Hypothalamus (tissue), 51 donors: ENCODE data around the gene AKT3.
A peak's percentile ranks its signal among the peaks of the same experiment; 100 is the strongest.
"Not testable (repeated sequence)": the region's sequence is repeated elsewhere in the genome, so short reads cannot be mapped to it uniquely, and the experiment has no call there.

Source experiments
- DNase-seq, 51 donors: peaks; one replicate each; lab custom pipeline; 2025; lab: John Stamatoyannopoulos, UW

The AKT3 gene

GRCh38 chr1:243639027-243639658 is 210.9 kb downstream of the AKT3 start:
- no peak for DNase-seq

- DNase-seq, result no peak
These were observed 211.9 kb downstream of the AKT3 start for GRCh38 chr1:243638186-243638585.

GRCh38 chr1:243628476-243628907 is 221.6 kb downstream of the AKT3 start:
- DNase-seq, result no peak

DNA sequence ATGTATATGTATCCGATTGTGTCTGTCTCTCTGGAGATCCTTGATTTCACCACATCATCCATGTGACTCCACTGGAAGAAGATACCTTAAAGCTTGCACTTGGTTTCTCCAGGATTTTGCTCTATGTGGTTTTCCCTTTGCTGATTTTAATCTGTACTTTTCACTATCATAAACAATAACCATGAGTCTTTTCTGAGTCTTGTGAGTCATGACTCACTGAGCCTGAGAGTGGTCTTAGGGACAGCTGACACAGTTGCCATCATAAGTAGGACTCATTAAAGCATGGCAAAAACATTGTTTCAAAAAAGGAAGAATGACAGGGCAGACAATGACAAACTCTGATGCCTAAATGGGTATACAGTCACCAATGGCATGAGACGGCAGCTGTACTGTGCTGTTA is 226.2 kb downstream of the AKT3 start:
- no peak for DNase-seq

DNA sequence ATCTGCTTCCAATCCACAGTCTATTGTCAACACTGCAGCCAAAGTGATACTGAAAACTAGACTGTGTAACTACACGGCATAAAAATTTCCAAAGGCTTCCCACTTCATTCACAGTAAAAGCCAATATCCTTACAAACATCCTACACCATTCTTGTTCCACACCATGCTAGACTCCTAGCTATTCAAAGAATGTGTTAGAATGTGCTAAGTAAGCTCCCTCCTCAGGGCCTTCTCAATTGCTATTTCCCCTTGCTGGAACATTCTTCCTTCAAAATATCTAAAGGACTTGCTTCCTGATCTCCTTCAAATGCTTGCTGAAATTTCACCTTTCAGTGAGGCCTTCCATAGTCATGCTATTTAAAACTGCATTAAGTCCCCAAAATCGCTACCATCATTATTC is 228.1 kb downstream of the AKT3 start:
- DNase-seq, result no peak

DNA sequence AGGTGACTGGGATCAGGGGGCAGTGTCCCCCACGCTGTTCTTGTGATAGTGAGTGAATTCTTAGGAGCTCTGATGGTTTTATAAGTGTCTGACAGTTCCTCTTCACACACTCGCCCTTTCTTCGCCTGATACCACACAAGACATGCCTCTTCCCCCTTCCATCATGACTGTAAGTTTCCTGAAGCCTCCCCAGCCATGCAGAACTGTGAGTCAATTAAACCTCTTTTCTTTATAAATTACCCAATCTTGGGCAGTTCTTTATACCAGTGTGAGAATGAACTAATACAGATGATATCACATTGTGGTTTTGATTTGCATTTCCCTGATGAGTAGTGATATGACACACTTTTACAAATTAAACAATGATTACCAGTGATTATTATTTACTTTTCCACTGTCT is 229.9 kb downstream of the AKT3 start:
- DNase-seq, result no peak

- DNase-seq, result no peak
These were observed 240.3 kb downstream of the AKT3 start for GRCh38 chr1:243609698-243610097.

DNA sequence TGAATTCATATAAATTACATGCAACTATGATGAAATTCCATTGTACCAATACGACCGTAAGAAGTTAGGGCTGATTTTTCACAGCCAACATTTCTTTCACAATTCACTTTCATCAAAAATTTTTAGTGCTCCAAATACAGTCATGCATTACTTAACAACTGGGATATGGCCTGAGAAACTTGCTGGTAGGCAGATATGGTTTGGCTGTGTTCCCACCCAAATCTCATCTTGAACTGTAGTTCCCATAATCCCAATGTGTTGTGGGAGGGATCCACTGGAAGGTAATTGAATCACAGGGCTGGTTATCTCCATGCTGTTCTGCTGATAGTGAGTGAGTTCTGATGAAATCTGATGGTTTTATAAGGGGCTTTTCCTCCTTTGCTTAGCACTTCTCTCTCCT is 244.4 kb downstream of the AKT3 start:
- DNase-seq, result no peak

GRCh38 chr1:243601720-243602119 is 248.3 kb downstream of the AKT3 start:
- no peak for DNase-seq

DNA sequence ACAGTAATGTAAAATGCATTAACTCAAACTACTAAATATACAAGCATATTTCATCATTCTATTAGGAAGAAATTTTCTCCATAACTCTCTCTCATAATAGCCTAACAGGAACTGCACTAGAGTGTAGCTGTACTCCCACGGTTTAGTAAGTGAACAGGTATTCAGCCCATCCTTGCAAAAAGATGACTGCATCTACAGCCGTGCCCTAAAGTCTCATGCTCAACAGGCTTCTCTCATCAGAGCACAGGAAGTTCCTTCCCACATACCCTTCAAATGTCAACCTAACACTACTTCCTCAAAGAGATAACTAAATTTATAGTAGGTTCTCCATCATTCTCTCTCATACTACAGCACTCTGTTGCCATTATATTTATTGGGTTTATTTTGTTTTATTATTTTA is 251.6 kb downstream of the AKT3 start:
- DNase-seq, result peak in 2 of 51 donors; percentile 1 to 17

DNA sequence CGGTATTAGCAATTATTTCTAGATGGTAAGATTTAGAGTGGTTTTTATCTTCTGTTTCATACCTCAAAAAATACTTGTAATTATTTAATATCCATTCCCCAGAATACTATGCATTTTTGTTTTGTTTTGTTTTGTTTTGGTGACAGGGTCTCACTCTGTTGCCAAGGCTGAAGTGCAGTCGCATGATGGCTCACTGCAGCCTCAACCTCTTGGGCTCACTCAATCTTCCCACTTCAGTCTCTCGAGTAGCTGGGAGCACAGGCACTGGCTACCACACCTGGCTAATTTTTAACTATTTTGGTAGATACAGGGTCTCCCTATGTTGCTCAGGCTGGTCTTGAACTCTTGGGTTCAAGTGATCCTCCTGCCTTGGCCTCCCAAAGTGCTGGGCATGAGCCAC is 252.7 kb downstream of the AKT3 start:
- DNase-seq, result no peak

GRCh38 chr1:243596431-243597062 is 253.5 kb downstream of the AKT3 start:
- no peak for DNase-seq

DNA sequence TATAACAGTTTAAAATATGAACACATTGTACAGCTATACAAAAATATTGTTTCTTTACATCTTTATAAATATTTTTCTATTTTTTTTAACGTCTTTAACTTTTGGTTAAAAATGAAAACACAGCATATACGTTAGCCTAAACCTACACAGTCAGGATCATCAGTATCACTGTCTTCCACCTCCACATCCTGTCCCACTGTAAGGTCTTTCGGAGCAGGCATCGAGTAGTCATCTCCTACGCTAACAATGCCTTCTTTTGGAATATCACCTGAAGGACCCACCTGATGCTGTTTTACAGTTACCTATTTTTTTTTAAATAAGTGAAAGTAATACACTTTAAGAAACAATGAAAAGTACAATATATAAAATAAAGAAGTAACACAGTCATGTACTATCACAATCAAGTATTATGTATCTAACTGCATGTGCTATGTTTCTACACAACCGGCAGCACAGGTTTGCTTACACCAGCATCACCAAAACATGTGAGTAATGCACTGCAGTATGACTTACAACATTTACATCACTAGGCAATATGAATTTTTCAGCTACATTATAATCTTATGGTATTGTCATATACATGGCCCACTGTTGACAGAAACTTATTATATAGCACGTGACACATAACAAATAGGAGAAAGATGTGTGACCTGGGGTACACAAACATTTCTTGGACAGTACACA is 254.4 kb downstream of the AKT3 start:
- DNase-seq, result no peak

DNA sequence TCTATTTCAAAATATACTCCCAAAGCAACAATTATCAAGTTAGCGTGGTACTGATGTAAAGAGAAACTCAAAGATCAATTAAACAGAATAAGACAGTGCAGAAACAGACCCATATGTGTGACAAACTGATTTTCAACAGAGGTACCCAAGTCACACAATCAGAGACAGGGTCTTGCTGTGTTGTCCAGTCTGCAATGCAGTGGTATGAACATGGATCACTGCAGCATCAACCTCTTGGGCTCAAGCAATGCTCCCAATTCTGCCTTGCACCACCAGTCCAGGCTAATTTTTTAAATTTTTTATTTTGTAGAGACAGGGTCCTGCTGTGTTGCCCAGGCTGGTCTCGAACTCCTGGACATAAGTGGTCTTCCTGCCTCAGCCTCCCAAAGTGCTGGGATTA is 255.6 kb downstream of the AKT3 start:
- no peak for DNase-seq

GRCh38 chr1:243589286-243589685 is 260.8 kb downstream of the AKT3 start:
- not testable (repeated sequence) for DNase-seq

DNA sequence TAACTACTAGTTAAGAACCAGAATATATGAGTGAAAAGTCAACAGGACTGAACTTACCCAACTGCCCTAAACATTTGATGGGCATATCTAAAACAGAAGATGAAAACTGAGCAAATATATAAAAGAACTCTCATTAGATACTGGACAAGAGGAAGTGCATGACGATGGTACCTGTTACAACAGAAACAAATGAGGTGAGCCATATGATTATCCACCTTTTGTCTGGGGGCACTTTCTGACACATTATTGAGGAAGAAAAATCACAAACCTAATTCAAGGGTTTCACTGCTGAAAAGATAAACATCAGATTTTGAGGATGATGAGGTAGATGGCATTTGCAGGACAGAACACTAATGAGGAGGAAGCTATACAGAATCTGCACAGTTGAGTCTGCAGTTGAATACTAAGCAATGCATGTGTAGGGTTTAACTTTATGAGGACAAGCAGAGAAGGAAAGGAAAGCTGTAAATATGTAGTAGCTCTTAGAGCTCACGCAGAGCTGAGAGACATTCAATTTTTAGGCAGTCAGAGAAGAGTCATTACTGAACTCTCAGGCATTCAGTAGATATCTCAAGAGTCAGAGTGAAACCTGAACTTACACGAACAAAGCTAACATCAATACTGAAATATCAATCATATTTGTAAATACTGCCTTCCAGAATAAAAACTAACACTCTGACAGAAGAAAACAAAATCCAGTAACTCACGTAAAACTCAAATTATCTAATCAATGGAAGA is 262.1 kb downstream of the AKT3 start:
- no peak for DNase-seq

GRCh38 chr1:243587285-243587684 is 262.8 kb downstream of the AKT3 start:
- no peak for DNase-seq

GRCh38 chr1:243585982-243586381 is 264.1 kb downstream of the AKT3 start:
- DNase-seq, result no peak

- DNase-seq, result no peak
These were observed 267.7 kb downstream of the AKT3 start for GRCh38 chr1:243582326-243582725.

DNA sequence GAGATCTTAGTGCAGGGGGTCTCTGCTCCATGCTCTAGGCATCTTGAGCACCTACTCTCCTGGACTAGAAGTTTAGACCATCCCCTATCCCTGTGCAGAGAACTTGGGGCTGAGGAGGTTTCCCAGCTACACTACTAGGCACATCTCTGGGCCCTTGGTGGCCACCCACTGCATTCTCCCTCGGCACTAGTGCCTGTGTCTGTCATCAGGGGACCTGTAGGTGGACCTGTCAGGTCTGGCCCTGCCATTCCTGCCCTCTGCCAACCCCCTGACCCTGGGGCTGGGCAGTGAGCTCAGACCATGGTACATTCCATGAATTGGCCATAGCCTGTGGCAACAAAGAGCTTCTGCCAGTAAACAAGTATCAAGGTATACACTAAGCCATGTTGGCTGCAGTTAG is 269.1 kb downstream of the AKT3 start:
- no peak for DNase-seq

- no peak for DNase-seq
These were observed 270.0 kb downstream of the AKT3 start for GRCh38 chr1:243580072-243580471.
